Neural cell (in vitro differentiated cells): ENCODE measurements around the gene GPC5. TPM values are rescaled to one million over a fixed set of nuclear protein-coding genes. Genes with fewer than 3 reads are reported as not detected.

ENCODE experiments used
- H2AFZ ChIP-seq: fragments of 200-600, 300-800 bp; sonication (generic), shearing (Covaris generic); 2 replicates; pipeline ENCODE4 v1.6.0; 2014; ENCODE audit warnings: low read depth, mild to moderate bottlenecking, antibody characterized with exemption, low read length, moderate library complexity
- H3F3A ChIP-seq: fragments of 200-600 bp; shearing (Covaris generic); 2 replicates; pipeline ENCODE4 v1.6.1; 2016; ENCODE audit warnings: mild to moderate bottlenecking, moderate library complexity, mixed read lengths, antibody characterized with exemption, low read length; ENCODE audit not compliant: insufficient read depth, poor library complexity, severe bottlenecking
- H3K27ac ChIP-seq: fragments of 200-600, 300-800 bp; sonication (generic), shearing (Covaris generic); 2 replicates; pipeline ENCODE4 v1.5.1; 2014; ENCODE audit warnings: mild to moderate bottlenecking, low read length, moderate library complexity
- H3K27me3 ChIP-seq: fragments of 300-800, 200-600 bp; sonication (generic), shearing (Covaris generic); 2 replicates; pipeline ENCODE4 v1.6.0; 2014; ENCODE audit warnings: mild to moderate bottlenecking, low read depth, low read length, moderate library complexity; ENCODE audit not compliant: insufficient read depth
- H3K36me3 ChIP-seq: fragments of 300-800, 200-600 bp; sonication (generic), shearing (Covaris generic); 2 replicates; pipeline ENCODE4 v1.5.1; 2014; ENCODE audit warnings: mild to moderate bottlenecking, antibody characterized with exemption, low read length, moderate library complexity; ENCODE audit not compliant: insufficient read depth
- H3K4me2 ChIP-seq: fragments of 300-800, 200-600 bp; sonication (generic), shearing (Covaris generic); 2 replicates; pipeline ENCODE4 v1.6.0; 2014; ENCODE audit warnings: mild to moderate bottlenecking, low read length
- H3K4me3 ChIP-seq: fragments of 300-800, 200-600 bp; sonication (generic), shearing (Covaris generic); 2 replicates; pipeline ENCODE4 v1.5.1; 2014; ENCODE audit warnings: mild to moderate bottlenecking, low read length, moderate library complexity
- H3K79me2 ChIP-seq: fragments of 200-600 bp; shearing (Covaris generic); replicated peaks from 2 replicates; pipeline ENCODE4 v1.6.0; 2014; ENCODE audit warnings: mild to moderate bottlenecking, low read length, moderate library complexity; ENCODE audit not compliant: insufficient read depth
- H3K9ac ChIP-seq: fragments of 300-800, 200-600 bp; sonication (generic), shearing (Covaris generic); 2 replicates; pipeline ENCODE4 v1.6.1; 2016; ENCODE audit warnings: mild to moderate bottlenecking, low read length, mixed read lengths
- H3K9me2 ChIP-seq: fragments of 200-600 bp; shearing (Covaris generic); 2 replicates; pipeline ENCODE4 v1.6.1; 2016; ENCODE audit warnings: mild to moderate bottlenecking, low read length, mixed read lengths; ENCODE audit not compliant: insufficient read depth
- H3K9me3 ChIP-seq: fragments of 200-600, 300-800 bp; sonication (generic), shearing (Covaris generic); 2 replicates; pipeline ENCODE4 v1.6.1; 2016; ENCODE audit warnings: mild to moderate bottlenecking, mixed run types, low read length, moderate library complexity, mixed read lengths
- H4K20me1 ChIP-seq: fragments of 200-600 bp; shearing (Covaris generic); 2 replicates; pipeline ENCODE4 v1.6.1; 2016; ENCODE audit warnings: mild to moderate bottlenecking, mixed run types; ENCODE audit not compliant: insufficient read depth
- EP300 ChIP-seq: fragments of 450-650 bp; conservative IDR thresholded peaks from 2 replicates; pipeline ENCODE4 v1.6.1; 2014; ENCODE audit warnings: antibody characterized with exemption, mild to moderate bottlenecking, moderate library complexity; ENCODE audit not compliant: poor library complexity, severe bottlenecking
- EZH2 ChIP-seq: fragments of 200-600, 300-800 bp; shearing (Covaris generic), sonication (generic); IDR thresholded peaks from 2 replicates; pipeline ENCODE4 v1.6.1; 2014; ENCODE audit warnings: antibody characterized with exemption, low read length, borderline replicate concordance, mild to moderate bottlenecking; ENCODE audit not compliant: insufficient read depth, poor library complexity, severe bottlenecking
- MXI1 ChIP-seq: fragments of 450-650 bp; conservative IDR thresholded peaks from 2 replicates; pipeline ENCODE4 v1.6.1; 2014; ENCODE audit warnings: antibody characterized with exemption, mild to moderate bottlenecking; ENCODE audit not compliant: poor library complexity, severe bottlenecking
- POLR2AphosphoS5 ChIP-seq: IDR thresholded peaks from 2 replicates; pipeline ENCODE4 v1.6.1; 2012
- RAD21 ChIP-seq: fragments of 450-650 bp; conservative IDR thresholded peaks from 2 replicates; pipeline ENCODE4 v1.6.1; 2014; ENCODE audit warnings: antibody characterized with exemption, mild to moderate bottlenecking, moderate library complexity
- REST ChIP-seq: IDR thresholded peaks from 2 replicates; pipeline ENCODE4 v1.6.1; 2012; ENCODE audit warnings: borderline replicate concordance
- SMC3 ChIP-seq: fragments of 450-650 bp; conservative IDR thresholded peaks from 2 replicates; pipeline ENCODE4 v1.6.1; 2014; ENCODE audit warnings: antibody characterized with exemption, mild to moderate bottlenecking, moderate library complexity; ENCODE audit not compliant: poor library complexity
- TAF1 ChIP-seq: IDR thresholded peaks from 2 replicates; pipeline ENCODE4 v1.6.1; 2012; ENCODE audit warnings: low read depth
- polyA plus RNA-seq: library from polyadenylated mRNA; depleted of rRNA; stranded (reverse); fragments of >200 nt; gene quantifications from 2 replicates; pipeline ENCODE4 v1.2.3, GENCODE V29; 2014
- TF ChIP-seq, protein P1 (sequence below): fragments of 450-650 bp; IDR thresholded peaks from 2 replicates; pipeline ENCODE4 v1.5.1; 2014; ENCODE audit warnings: antibody characterized with exemption, mild to moderate bottlenecking, moderate library complexity; ENCODE audit not compliant: poor library complexity, severe bottlenecking

Gene GPC5
- polyA plus RNA-seq, 1 donor from 2014 or later: 5.0 TPM

GRCh38 chr13:91464336-91464735, 65.9 kb downstream of the GPC5 start:
- Histone ChIP-seq H3K27ac (no peak overlapping the region), H3K9ac (no peak overlapping the region), H3K4me2 (no peak overlapping the region), H3K9me2 (no peaks in the 10 kb centered on the region), H4K20me1 (no peaks in the 10 kb centered on the region), H3K27me3 (no peaks in the 10 kb centered on the region), H3K4me3 (no peak overlapping the region), H3K79me2 (no peaks in the 10 kb centered on the region), H3K9me3 (no peaks in the 10 kb centered on the region), H2AFZ (no peak overlapping the region), H3K36me3 (no peaks in the 10 kb centered on the region), H3F3A (no peaks in the 10 kb centered on the region)
- TF ChIP-seq, protein P1, sequence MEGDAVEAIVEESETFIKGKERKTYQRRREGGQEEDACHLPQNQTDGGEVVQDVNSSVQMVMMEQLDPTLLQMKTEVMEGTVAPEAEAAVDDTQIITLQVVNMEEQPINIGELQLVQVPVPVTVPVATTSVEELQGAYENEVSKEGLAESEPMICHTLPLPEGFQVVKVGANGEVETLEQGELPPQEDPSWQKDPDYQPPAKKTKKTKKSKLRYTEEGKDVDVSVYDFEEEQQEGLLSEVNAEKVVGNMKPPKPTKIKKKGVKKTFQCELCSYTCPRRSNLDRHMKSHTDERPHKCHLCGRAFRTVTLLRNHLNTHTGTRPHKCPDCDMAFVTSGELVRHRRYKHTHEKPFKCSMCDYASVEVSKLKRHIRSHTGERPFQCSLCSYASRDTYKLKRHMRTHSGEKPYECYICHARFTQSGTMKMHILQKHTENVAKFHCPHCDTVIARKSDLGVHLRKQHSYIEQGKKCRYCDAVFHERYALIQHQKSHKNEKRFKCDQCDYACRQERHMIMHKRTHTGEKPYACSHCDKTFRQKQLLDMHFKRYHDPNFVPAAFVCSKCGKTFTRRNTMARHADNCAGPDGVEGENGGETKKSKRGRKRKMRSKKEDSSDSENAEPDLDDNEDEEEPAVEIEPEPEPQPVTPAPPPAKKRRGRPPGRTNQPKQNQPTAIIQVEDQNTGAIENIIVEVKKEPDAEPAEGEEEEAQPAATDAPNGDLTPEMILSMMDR: no peak
- TF ChIP-seq RAD21 (no peak), TAF1 (no peak), REST (no peak), POLR2AphosphoS5 (no peak), MXI1 (no peak), SMC3 (no peak), EZH2 (no peak), EP300 (no peak)

DNA sequence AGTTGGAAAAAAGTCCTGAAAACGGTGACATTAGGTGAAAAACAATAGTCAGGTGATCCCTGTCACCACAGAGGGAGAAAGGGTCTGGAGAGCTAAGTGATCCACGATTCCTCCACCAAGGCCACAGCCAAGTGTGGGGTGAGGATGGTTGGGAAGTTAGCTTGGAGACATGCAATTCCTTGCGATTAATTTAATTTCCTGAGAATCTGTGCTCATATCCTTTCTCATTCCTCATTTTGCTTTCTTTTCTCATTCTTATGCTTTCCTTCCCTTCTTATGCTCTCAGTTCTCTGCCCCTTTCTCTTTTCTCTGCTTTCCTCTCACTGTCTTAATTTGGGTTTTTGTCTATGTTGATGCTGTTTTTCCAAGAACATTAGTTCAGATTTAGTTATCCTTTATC, 68.8 kb downstream of the GPC5 start:
- Histone ChIP-seq H3K36me3 (no peaks in the 10 kb centered on the region), H3K79me2 (no peaks in the 10 kb centered on the region), H3F3A (no peaks in the 10 kb centered on the region), H3K27me3 (no peaks in the 10 kb centered on the region), H3K4me2 (no peak overlapping the region), H3K9me2 (no peaks in the 10 kb centered on the region), H2AFZ (no peak overlapping the region), H3K27ac (no peak overlapping the region), H3K4me3 (no peak overlapping the region), H3K9me3 (no peaks in the 10 kb centered on the region), H3K9ac (no peak overlapping the region), H4K20me1 (no peaks in the 10 kb centered on the region)
- TF ChIP-seq RAD21: no peak
- no peak for TF ChIP-seq REST
- TF ChIP-seq SMC3: no peak
- no peak for TF ChIP-seq EP300
- no peak for TF ChIP-seq TAF1
- TF ChIP-seq POLR2AphosphoS5: no peak
- TF ChIP-seq, protein P1: no peak
- no peak for TF ChIP-seq MXI1
- no peak for TF ChIP-seq EZH2
